ENCODE data around the gene AQP5. TPM values are rescaled to one million over a fixed set of nuclear protein-coding genes. Genes with fewer than 3 reads are reported as not detected.
A peak's percentile ranks its signal among the peaks of the same experiment; 100 is the strongest.

AQP5 gene
- total and polyA plus RNA-seq, 4 donors: 0.08 to 1.2 TPM; not detected in 2

GRCh38 chr12:49972129-49972528, 10.5 kb downstream of the AQP5 start:
- no peak overlapping the region for H3K4me3 ChIP-seq (ENCODE audit: low read length in 2 of 2)
- intact Hi-C loops (cut with DNase I): no loop called here
- H3K4me1 ChIP-seq (ENCODE audit: control insufficient read depth in 1 of 2, insufficient read depth in 2 of 2, low read length in 2 of 2): no peaks in the 10 kb centered on the region
- no peaks in the 10 kb centered on the region for H3K27me3 ChIP-seq (ENCODE audit: control insufficient read depth in 1 of 2, insufficient read depth in 2 of 2, low read length in 1 of 2)
- 92 to 96% methylated on average over 9 of the region's 9 CpGs for WGBS, 2 donors
- peak in 1 of 2 donors; percentile 50 for DNase-seq
- H3K9me3 ChIP-seq (ENCODE audit: control insufficient read depth, low read length): no peaks in the 10 kb centered on the region
- H3K36me3 ChIP-seq (ENCODE audit: control insufficient read depth in 1 of 2, insufficient read depth in 2 of 2, low read length in 1 of 2): no peaks in the 10 kb centered on the region
- no peak overlapping the region for H3K27ac ChIP-seq (ENCODE audit: low read depth in 1 of 2, low read length in 2 of 2)
- no peak for ATAC-seq (ENCODE audit: low FRiP score)

- intact Hi-C loops (cut with DNase I): no loop called here
- ATAC-seq (ENCODE audit: low FRiP score) (no peak), DNase-seq (peak; percentile 50 to 75)
- H3K9me3 ChIP-seq (ENCODE audit: control insufficient read depth, low read length): no peaks in the 10 kb centered on the region
- no peak within 1 kb of the TSS for H3K27ac ChIP-seq (ENCODE audit: low read depth in 1 of 2, low read length in 2 of 2)
- H3K4me3 ChIP-seq (ENCODE audit: low read length in 2 of 2): no peak within 1 kb of the TSS
- no peaks in the 10 kb centered on the region for H3K27me3 ChIP-seq (ENCODE audit: control insufficient read depth in 1 of 2, insufficient read depth in 2 of 2, low read length in 1 of 2)
- H3K36me3 ChIP-seq (ENCODE audit: control insufficient read depth in 1 of 2, insufficient read depth in 2 of 2, low read length in 1 of 2): no peaks in the 10 kb centered on the region
- WGBS, 2 donors: 57 to 59% methylated on average over 18 of the region's 18 CpGs
- H3K4me1 ChIP-seq (ENCODE audit: control insufficient read depth in 1 of 2, insufficient read depth in 2 of 2, low read length in 2 of 2): no peaks in the 10 kb centered on the region
Measured at GRCh38 chr12:49972641-49973360, 11.1 kb downstream of the AQP5 start, which contains the start of gene AQP6. Gene AQP6 (plus strand): TSS chr12:49972947. CDS start chr12:49973174, 227 bp downstream.

- Histone ChIP-seq H3K4me1 (ENCODE audit: control insufficient read depth in 1 of 2, insufficient read depth in 2 of 2, low read length in 2 of 2) (no peaks in the 10 kb centered on the region), H3K27me3 (ENCODE audit: control insufficient read depth in 1 of 2, insufficient read depth in 2 of 2, low read length in 1 of 2) (no peaks in the 10 kb centered on the region), H3K4me3 (ENCODE audit: low read length in 2 of 2) (no peak overlapping the region), H3K36me3 (ENCODE audit: control insufficient read depth in 1 of 2, insufficient read depth in 2 of 2, low read length in 1 of 2) (no peaks in the 10 kb centered on the region), H3K27ac (ENCODE audit: low read depth in 1 of 2, low read length in 2 of 2) (no peak overlapping the region), H3K9me3 (ENCODE audit: control insufficient read depth, low read length) (no peaks in the 10 kb centered on the region)
- intact Hi-C loops (cut with DNase I): no loop called here
- DNase-seq (peak; percentile 48 to 57), ATAC-seq (ENCODE audit: low FRiP score) (no peak)
- 77 to 80% methylated on average over 19 of the region's 19 CpGs for WGBS, 2 donors
Measured at GRCh38 chr12:49973361-49973830, 11.7 kb downstream of the AQP5 start.

- no peaks in the 10 kb centered on the region for H3K4me1 ChIP-seq (ENCODE audit: control insufficient read depth in 1 of 2, insufficient read depth in 2 of 2, low read length in 2 of 2)
- no peak overlapping the region for H3K27ac ChIP-seq (ENCODE audit: low read depth in 1 of 2, low read length in 2 of 2)
- intact Hi-C loops (cut with DNase I): no loop called here
- 34 to 36% methylated on average over 15 of the region's 15 CpGs for WGBS, 2 donors
- no peaks in the 10 kb centered on the region for H3K9me3 ChIP-seq (ENCODE audit: control insufficient read depth, low read length)
- ATAC-seq (ENCODE audit: low FRiP score) (peak; percentile 74), DNase-seq (peak; percentile 85 to 87)
- no peaks in the 10 kb centered on the region for H3K27me3 ChIP-seq (ENCODE audit: control insufficient read depth in 1 of 2, insufficient read depth in 2 of 2, low read length in 1 of 2)
- H3K36me3 ChIP-seq (ENCODE audit: control insufficient read depth in 1 of 2, insufficient read depth in 2 of 2, low read length in 1 of 2): no peaks in the 10 kb centered on the region
- H3K4me3 ChIP-seq (ENCODE audit: low read length in 2 of 2): no peak overlapping the region
Measured at GRCh38 chr12:49974231-49974675, 12.6 kb downstream of the AQP5 start.

- peak; percentile 34 for ATAC-seq (ENCODE audit: low FRiP score)
- no peaks in the 10 kb centered on the region for H3K4me1 ChIP-seq (ENCODE audit: control insufficient read depth in 1 of 2, insufficient read depth in 2 of 2, low read length in 2 of 2)
- intact Hi-C loops (cut with DNase I): no loop called here
- no peaks in the 10 kb centered on the region for H3K9me3 ChIP-seq (ENCODE audit: control insufficient read depth, low read length)
- peak in 1 of 2 donors; percentile 40 for DNase-seq
- no peak overlapping the region for H3K4me3 ChIP-seq (ENCODE audit: low read length in 2 of 2)
- 9 to 14% methylated on average over 8 of the region's 8 CpGs for WGBS, 2 donors
- no peaks in the 10 kb centered on the region for H3K36me3 ChIP-seq (ENCODE audit: control insufficient read depth in 1 of 2, insufficient read depth in 2 of 2, low read length in 1 of 2)
- H3K27ac ChIP-seq (ENCODE audit: low read depth in 1 of 2, low read length in 2 of 2): no peak overlapping the region
- H3K27me3 ChIP-seq (ENCODE audit: control insufficient read depth in 1 of 2, insufficient read depth in 2 of 2, low read length in 1 of 2): no peaks in the 10 kb centered on the region
Measured at GRCh38 chr12:49974677-49975317, 13.1 kb downstream of the AQP5 start.

GRCh38 chr12:49975318-49975761, 13.7 kb downstream of the AQP5 start:
- ATAC-seq (ENCODE audit: low FRiP score): no peak
- Histone ChIP-seq H3K36me3 (ENCODE audit: control insufficient read depth in 1 of 2, insufficient read depth in 2 of 2, low read length in 1 of 2) (no peaks in the 10 kb centered on the region), H3K27me3 (ENCODE audit: control insufficient read depth in 1 of 2, insufficient read depth in 2 of 2, low read length in 1 of 2) (no peaks in the 10 kb centered on the region), H3K9me3 (ENCODE audit: control insufficient read depth, low read length) (no peaks in the 10 kb centered on the region), H3K4me1 (ENCODE audit: control insufficient read depth in 1 of 2, insufficient read depth in 2 of 2, low read length in 2 of 2) (no peaks in the 10 kb centered on the region), H3K4me3 (ENCODE audit: low read length in 2 of 2) (no peak overlapping the region), H3K27ac (ENCODE audit: low read depth in 1 of 2, low read length in 2 of 2) (no peak overlapping the region)
- intact Hi-C loops (cut with DNase I): no loop called here
- peak; percentile 45 to 72 for DNase-seq
- 41 to 44% methylated on average over 17 of the region's 17 CpGs for WGBS, 2 donors

GRCh38 chr12:49976557-49976956, 14.9 kb downstream of the AQP5 start:
- ATAC-seq (ENCODE audit: low FRiP score) (no peak), DNase-seq (peak in 1 of 2 donors; percentile 14)
- 90 to 100% methylated on average over 2 of the region's 2 CpGs for WGBS, 2 donors
- Histone ChIP-seq H3K27me3 (ENCODE audit: control insufficient read depth in 1 of 2, insufficient read depth in 2 of 2, low read length in 1 of 2) (no peaks in the 10 kb centered on the region), H3K9me3 (ENCODE audit: control insufficient read depth, low read length) (no peaks in the 10 kb centered on the region), H3K36me3 (ENCODE audit: control insufficient read depth in 1 of 2, insufficient read depth in 2 of 2, low read length in 1 of 2) (no peaks in the 10 kb centered on the region), H3K4me3 (ENCODE audit: low read length in 2 of 2) (no peak overlapping the region), H3K27ac (ENCODE audit: low read depth in 1 of 2, low read length in 2 of 2) (no peak overlapping the region), H3K4me1 (ENCODE audit: control insufficient read depth in 1 of 2, insufficient read depth in 2 of 2, low read length in 2 of 2) (no peaks in the 10 kb centered on the region)
- intact Hi-C loops (cut with DNase I): no loop called here

GRCh38 chr12:49978125-49978524, 16.5 kb downstream of the AQP5 start:
- Histone ChIP-seq H3K36me3 (ENCODE audit: control insufficient read depth in 1 of 2, insufficient read depth in 2 of 2, low read length in 1 of 2) (no peaks in the 10 kb centered on the region), H3K27ac (ENCODE audit: low read depth in 1 of 2, low read length in 2 of 2) (no peak overlapping the region), H3K4me3 (ENCODE audit: low read length in 2 of 2) (no peak overlapping the region), H3K27me3 (ENCODE audit: control insufficient read depth in 1 of 2, insufficient read depth in 2 of 2, low read length in 1 of 2) (no peaks in the 10 kb centered on the region), H3K4me1 (ENCODE audit: control insufficient read depth in 1 of 2, insufficient read depth in 2 of 2, low read length in 2 of 2) (no peaks in the 10 kb centered on the region), H3K9me3 (ENCODE audit: control insufficient read depth, low read length) (no peaks in the 10 kb centered on the region)
- DNase-seq (no peak), ATAC-seq (ENCODE audit: low FRiP score) (no peak)
- intact Hi-C loops (cut with DNase I): no loop called here
- 95 to 98% methylated on average over 4 of the region's 4 CpGs for WGBS, 2 donors

Measured in aorta (tissue), 5 donors.